GM12873 (cell line): ENCODE measurements around the gene HP1BP3.

Source experiments
- TF ChIP-seq, protein P1 (sequence below): IDR thresholded peaks from 2 replicates; pipeline ENCODE4 v1.5.1; 2012; ENCODE audit warnings: low read depth, mild to moderate bottlenecking, moderate library complexity, low read length, control low read depth; ENCODE audit not compliant: insufficient read depth; ENCODE audit errors: missing control alignments

The HP1BP3 gene

DNA sequence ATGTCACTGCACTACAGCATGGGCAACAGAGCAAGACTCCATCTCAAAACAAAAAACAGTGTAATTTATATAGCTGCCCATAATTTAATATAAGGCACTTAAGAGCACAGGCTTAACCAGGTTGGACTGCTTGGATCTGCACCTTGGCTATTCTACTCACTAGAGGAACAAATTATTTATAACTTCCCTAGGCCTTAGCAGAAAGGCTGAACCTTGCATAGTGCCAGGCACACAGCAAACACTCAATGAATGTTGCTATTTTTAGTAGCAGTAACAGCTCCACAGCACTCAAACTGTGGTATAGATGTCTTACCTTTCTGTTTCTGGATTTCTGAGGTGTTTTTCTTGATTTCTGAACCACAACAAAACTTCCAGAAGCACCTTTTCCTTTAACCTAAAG is 19.8 kb downstream of the HP1BP3 start:
- TF ChIP-seq, protein P1, sequence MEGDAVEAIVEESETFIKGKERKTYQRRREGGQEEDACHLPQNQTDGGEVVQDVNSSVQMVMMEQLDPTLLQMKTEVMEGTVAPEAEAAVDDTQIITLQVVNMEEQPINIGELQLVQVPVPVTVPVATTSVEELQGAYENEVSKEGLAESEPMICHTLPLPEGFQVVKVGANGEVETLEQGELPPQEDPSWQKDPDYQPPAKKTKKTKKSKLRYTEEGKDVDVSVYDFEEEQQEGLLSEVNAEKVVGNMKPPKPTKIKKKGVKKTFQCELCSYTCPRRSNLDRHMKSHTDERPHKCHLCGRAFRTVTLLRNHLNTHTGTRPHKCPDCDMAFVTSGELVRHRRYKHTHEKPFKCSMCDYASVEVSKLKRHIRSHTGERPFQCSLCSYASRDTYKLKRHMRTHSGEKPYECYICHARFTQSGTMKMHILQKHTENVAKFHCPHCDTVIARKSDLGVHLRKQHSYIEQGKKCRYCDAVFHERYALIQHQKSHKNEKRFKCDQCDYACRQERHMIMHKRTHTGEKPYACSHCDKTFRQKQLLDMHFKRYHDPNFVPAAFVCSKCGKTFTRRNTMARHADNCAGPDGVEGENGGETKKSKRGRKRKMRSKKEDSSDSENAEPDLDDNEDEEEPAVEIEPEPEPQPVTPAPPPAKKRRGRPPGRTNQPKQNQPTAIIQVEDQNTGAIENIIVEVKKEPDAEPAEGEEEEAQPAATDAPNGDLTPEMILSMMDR, result no peak

DNA sequence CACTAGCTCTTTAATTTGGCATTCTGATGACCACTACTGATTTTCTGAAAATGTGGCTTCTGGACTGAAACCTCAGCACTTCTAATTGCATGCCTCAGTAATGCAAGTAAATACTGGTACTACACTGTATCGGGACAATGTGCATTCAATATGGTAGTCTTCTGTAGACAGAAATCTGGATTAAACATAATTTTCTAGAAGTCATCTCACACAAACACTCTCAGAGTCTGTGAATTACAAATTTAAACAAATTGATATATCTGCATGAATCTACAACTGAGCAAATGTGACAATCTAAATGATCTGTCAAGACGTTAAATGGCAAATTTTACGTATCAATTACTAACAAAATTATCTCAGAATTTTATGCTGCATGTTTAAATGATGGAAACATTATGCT is 23.7 kb downstream of the HP1BP3 start:
- TF ChIP-seq, protein P1, result no peak

DNA sequence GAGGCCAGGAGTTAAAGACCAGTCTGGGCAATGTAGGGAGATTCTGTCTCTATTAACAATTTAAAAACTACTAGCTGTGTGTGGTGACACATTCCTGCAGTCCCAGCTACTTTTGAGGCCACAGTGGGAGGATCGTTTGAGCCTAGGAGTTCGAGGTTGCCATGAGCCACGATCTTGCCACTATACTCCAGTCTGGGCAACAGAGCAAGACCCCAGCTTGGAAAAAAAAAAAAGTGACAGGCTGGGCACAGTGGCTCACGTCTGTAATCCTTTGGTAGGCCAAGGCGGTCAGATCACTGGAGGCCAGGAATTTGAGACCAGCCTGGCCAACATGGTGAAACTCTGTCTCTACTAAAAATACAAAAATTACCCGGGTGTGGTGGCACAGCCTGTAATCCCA is 26.8 kb downstream of the HP1BP3 start:
- TF ChIP-seq, protein P1, result no peak

DNA sequence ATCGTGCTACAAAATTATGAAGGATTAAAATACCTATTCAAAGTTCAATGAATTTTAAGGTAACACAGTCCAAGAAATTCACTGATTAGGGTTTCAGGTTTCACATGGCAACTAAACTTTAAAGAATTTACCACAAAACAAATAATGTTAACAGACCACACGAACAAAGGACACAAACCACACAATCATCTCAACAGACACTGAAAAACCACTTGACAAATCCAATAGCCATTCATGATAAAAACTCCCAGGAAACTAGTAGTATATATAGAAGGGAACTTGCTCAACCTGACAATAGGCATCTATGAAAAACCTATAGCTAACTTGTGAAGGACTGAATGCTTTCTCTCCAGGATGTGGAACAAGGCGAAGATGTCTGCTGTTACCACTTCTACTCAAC is 33.5 kb downstream of the HP1BP3 start:
- TF ChIP-seq, protein P1, result no peak

DNA sequence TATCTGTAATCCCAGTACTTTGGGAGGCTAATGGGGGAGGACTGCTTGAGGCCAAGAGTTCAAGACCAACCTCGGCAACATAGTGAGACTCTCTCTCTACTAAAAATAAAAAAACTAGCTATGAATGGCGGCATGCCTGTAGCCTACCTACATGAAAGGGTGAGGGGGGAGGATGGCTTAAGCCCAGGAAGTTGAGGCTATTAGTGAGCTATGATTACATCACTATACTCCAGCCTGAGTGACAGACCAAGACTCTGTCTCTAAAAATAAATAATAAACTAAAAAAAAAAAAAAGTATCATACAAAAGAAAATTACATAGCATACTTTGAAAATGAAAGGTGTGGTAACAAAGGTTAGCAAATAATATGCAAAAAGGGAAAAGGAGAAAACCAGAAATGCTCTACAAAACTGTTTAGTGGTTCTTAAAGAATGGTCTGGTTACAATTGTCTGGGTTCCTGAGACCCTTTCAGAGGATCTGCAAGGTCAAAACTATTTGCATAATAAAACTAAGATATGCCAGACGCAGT is 35.6 kb downstream of the HP1BP3 start:
- TF ChIP-seq, protein P1, result no peak

DNA sequence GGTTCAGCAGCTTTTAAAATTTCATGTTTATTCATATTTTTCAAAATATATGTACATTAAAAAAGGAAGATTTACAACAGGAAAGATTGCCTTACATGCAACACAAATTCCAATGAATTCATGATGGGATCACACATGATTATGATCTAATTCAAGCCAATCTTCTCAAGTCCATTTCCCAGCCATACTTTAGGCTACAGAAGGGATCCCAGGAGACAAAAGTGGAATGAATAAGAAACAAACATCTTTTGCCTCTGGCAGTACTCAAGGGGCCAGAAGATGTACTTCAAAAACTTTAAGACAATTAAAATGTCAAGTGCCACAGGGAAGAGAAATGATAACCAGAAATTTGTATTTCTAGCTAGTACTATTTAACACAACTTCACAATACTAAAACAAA is 44.4 kb downstream of the HP1BP3 start:
- TF ChIP-seq, protein P1, result no peak

DNA sequence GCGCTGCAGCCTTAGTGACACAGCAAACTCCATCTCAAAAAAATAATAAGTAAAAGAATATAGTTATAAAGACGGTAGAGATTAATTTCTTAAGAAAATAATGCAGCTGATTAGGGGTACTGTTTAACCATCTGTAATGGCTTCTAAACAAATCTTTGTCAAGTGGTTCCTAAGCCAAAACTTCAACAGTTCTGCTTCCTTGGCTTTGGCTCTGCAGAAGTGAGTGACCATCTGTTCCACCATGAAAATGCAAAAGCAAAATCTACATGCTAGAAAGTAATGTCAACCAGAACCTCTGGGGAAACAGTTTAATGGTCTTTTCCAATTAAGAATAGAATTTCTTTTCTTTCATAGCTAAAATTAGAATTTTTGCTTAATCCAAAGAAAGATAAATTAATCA is 46.3 kb downstream of the HP1BP3 start:
- TF ChIP-seq, protein P1, result no peak
